Muscle of back (tissue), 11 donors: ENCODE data around the gene PNLIPRP2. TPM values are rescaled to one million over a fixed set of nuclear protein-coding genes. Genes with fewer than 3 reads are reported as not detected.

ENCODE experiments used
- DNase-seq, 3 donors: peaks; one replicate each; pipeline versions ENCODE4 v3.0.0 to v3.0.0-alpha.2; 2013
- polyA plus RNA-seq, 10 donors: library from polyadenylated mRNA; unstranded; fragments of 120-200 nt; gene quantifications; one replicate each; pipeline ENCODE4 v1.2.1, GENCODE V29; 2013; ENCODE audit not compliant: insufficient read length in 10 of 10

The PNLIPRP2 gene
- polyA plus RNA-seq, 10 donors, result 0.11 to 0.54 (median 0.35) TPM; not detected in 6

- DNase-seq, result no peak
Measured at GRCh38 chr10:116612107-116612769, 8.5 kb upstream of the PNLIPRP2 start.

GRCh38 chr10:116613471-116613870, 7.3 kb upstream of the PNLIPRP2 start:
- DNase-seq, result no peak

- no peak for DNase-seq
Measured at GRCh38 chr10:116614796-116615195, 6.0 kb upstream of the PNLIPRP2 start.

GRCh38 chr10:116615199-116615776, 5.5 kb upstream of the PNLIPRP2 start:
- no peak for DNase-seq

- no peak for DNase-seq
Measured at GRCh38 chr10:116621476-116621875, 723 bp downstream of the PNLIPRP2 start.

- no peak for DNase-seq
Measured at GRCh38 chr10:116621934-116622655, 1.3 kb downstream of the PNLIPRP2 start.

GRCh38 chr10:116625845-116626244, 5.1 kb downstream of the PNLIPRP2 start:
- DNase-seq, result no peak

GRCh38 chr10:116626815-116627214, 6.1 kb downstream of the PNLIPRP2 start:
- DNase-seq, result no peak

- peak in 2 of 3 donors; percentile 13 to 35 for DNase-seq
Measured at GRCh38 chr10:116627386-116627933, 6.7 kb downstream of the PNLIPRP2 start.

- DNase-seq, result no peak
Measured at GRCh38 chr10:116629340-116629739, 8.6 kb downstream of the PNLIPRP2 start.

- DNase-seq, result no peak
Measured at GRCh38 chr10:116630020-116630419, 9.3 kb downstream of the PNLIPRP2 start.

- no peak for DNase-seq
Measured at GRCh38 chr10:116631871-116632295, 11.1 kb downstream of the PNLIPRP2 start.

GRCh38 chr10:116632596-116633215, 12.0 kb downstream of the PNLIPRP2 start:
- DNase-seq, result no peak

- DNase-seq, result no peak
Measured at GRCh38 chr10:116633216-116633600, 12.5 kb downstream of the PNLIPRP2 start.

GRCh38 chr10:116634126-116634975, 13.6 kb downstream of the PNLIPRP2 start:
- DNase-seq, result no peak

- DNase-seq, result no peak
Measured at GRCh38 chr10:116636385-116636784, 15.6 kb downstream of the PNLIPRP2 start.

- no peak for DNase-seq
Measured at GRCh38 chr10:116636976-116637375, 16.2 kb downstream of the PNLIPRP2 start.

- DNase-seq, result no peak
Measured at GRCh38 chr10:116637830-116638229, 17.1 kb downstream of the PNLIPRP2 start.

GRCh38 chr10:116646502-116646901, 25.7 kb downstream of the PNLIPRP2 start:
- no peak for DNase-seq

GRCh38 chr10:116648903-116649302, 28.1 kb downstream of the PNLIPRP2 start:
- DNase-seq, result no peak

GRCh38 chr10:116653885-116654284, 33.1 kb downstream of the PNLIPRP2 start:
- no peak for DNase-seq
